Kidney capillary endothelial cell (primary cell): ENCODE results near the gene TBX3.

Experiments used
- DNase-seq: peaks from one replicate; pipeline ENCODE4 v3.0.0-alpha.2; 2018; ENCODE audit warnings: low spot score

TBX3 gene

DNA sequence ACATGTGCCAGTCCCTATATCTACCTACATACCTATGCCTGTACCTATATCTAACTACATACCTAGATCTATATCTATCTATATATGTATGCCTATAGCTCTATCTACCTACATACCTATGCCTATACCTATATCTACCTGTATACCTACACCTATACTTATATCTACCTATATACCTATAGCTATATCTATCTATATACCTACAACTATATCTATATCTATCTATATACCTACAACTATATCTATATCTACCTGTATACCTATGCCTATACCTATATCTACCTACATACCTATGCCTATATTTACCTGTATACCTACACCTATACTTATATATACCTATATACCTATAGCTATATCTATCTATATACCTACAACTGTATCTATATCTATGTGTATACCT lies 56.6 kb downstream of the TBX3 start:
- DNase-seq = no peak

DNA sequence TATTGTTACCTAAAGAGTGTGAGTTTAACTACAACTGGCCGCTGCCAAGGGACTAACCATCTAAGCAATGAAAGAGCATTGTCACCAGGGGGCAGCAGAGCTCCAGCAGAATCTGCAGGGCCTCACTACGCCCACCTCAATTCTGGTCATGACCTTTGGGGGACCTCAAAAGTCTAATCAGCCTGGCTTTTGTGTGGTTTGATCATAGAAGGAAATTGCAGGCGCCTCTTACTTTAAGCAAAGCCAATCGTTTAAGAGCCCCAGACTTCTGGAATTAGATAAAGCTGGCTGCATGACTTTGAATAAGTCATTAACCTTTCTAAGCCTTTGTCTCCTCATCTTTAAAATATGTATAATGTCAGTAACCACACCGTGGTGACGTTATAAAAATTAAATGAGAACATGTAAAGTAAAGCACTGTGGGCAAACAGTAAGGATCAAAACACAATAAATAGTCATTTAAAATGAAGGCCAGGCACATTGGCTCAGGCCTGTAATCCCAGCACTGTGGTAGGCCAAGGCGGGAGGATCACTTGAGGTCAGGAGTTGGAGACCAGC lies 58.6 kb downstream of the TBX3 start:
- peak; percentile 44 for DNase-seq

DNA sequence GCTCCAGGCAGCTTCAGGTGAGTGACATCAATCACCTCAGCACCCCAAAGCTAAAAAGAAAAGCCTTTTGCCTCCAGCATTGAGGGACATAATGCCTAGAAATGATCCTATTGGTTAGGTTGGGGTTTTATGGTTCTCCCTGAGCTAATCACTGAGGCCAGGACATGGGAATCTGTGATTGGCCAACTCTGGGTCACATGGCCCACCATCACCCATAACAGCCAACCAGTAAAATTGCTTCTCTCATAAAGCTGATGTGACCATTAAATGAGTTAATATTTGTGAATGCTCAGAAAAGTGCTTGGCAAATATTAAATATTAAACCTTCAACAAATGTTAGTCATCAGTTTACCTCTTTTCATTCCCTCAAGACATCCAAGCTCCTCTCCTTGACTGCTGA lies 60.2 kb downstream of the TBX3 start:
- no peak for DNase-seq
